Measurements from ENCODE around the gene SLC25A51. TPM values are rescaled to one million over a fixed set of nuclear protein-coding genes. Genes with fewer than 3 reads are reported as not detected.

The SLC25A51 gene
- total and polyA plus RNA-seq, 7 experiments from 2014 or later = 10.8 to 37.8 (median 23.0) TPM

GRCh38 chr9:37923796-37924427 is 20.0 kb upstream of the SLC25A51 start:
- H3K27me3 ChIP-seq (ENCODE audit: control insufficient read depth in 2 of 2, insufficient read depth in 2 of 2, low read length in 2 of 2) = no peaks in the 10 kb centered on the region
- H3K9me3 Mint-ChIP-seq = no peaks in the 10 kb centered on the region
- ATAC-seq (no peak), DNase-seq (no peak)
- no peaks in the 10 kb centered on the region for H3K4me1 ChIP-seq (ENCODE audit: control insufficient read depth in 2 of 2, insufficient read depth in 2 of 2, low read length in 2 of 2)
- ChIA-PET CTCF (no interaction called here), POLR2A (no interaction called here)
- no peak overlapping the region for H3K4me3 ChIP-seq (ENCODE audit: low read length)
- no peak overlapping the region for H3K4me3 Mint-ChIP-seq
- H3K4me1 Mint-ChIP-seq = peaks cover 0 to 3% (median 0%) of the 10 kb centered on the region in 7 donors
- H3K27me3 Mint-ChIP-seq = no peaks in the 10 kb centered on the region
- no peaks in the 10 kb centered on the region for H3K9me3 ChIP-seq (ENCODE audit: control insufficient read depth in 2 of 3, low read length in 3 of 3)
- no peak overlapping the region for H3K27ac ChIP-seq (ENCODE audit: low read depth, low read length)
- no peak overlapping the region for H3K27ac Mint-ChIP-seq
- intact Hi-C loops (cut with micrococcal nuclease) = no loop called here
- no peaks in the 10 kb centered on the region for H3K36me3 ChIP-seq (ENCODE audit: control insufficient read depth in 2 of 3, insufficient read depth in 3 of 3, low read length in 3 of 3)
- H3K36me3 Mint-ChIP-seq = no peaks in the 10 kb centered on the region

DNA sequence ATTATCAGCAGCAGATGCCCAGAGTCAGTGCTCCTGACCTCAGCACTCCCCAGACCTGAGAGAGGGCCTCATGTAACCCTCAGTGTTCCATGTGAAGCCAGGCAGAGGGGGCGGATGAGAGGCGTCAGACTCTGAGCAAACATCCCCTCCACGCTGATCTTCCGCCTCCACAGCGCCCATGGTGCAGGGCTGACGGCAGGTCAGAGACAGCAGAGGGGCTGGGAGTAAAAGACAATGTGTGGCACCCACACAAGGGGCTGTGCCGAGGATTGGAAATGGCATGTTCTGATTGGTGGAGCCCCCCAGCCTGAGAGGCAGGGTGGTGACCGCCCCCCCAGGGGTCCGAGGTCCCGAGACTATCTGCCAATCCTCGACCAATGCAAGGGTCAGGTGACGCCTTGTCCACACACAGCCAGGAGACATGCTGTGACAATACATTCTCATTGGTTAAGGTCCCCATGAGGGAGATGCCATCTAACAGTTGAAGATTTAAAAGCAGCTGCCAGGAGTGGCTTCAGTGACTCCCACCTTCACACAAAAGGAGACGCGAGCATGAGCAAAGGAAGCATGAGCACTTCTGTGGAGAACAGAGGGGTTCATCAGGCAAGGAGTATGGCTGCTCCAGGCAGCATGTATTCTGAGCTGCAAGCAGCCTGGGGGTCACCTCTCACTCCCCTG is 19.3 kb upstream of the SLC25A51 start:
- Mint-ChIP-seq H3K4me3 (no peak overlapping the region), H3K27me3 (no peaks in the 10 kb centered on the region), H3K36me3 (no peaks in the 10 kb centered on the region), H3K9me3 (no peaks in the 10 kb centered on the region), H3K4me1 (peaks cover 0 to 3% (median 0%) of the 10 kb centered on the region in 7 donors), H3K27ac (no peak overlapping the region)
- intact Hi-C loops (cut with micrococcal nuclease) = no loop called here
- CTCF ChIA-PET = no interaction called here
- H3K4me3 ChIP-seq (ENCODE audit: low read length) = no peak overlapping the region
- DNase-seq (no peak), ATAC-seq (no peak)
- POLR2A ChIA-PET = no interaction called here
- no peaks in the 10 kb centered on the region for H3K4me1 ChIP-seq (ENCODE audit: control insufficient read depth in 2 of 2, insufficient read depth in 2 of 2, low read length in 2 of 2)
- no peak overlapping the region for H3K27ac ChIP-seq (ENCODE audit: low read depth, low read length)
- H3K9me3 ChIP-seq (ENCODE audit: control insufficient read depth in 2 of 3, low read length in 3 of 3) = no peaks in the 10 kb centered on the region
- no peaks in the 10 kb centered on the region for H3K27me3 ChIP-seq (ENCODE audit: control insufficient read depth in 2 of 2, insufficient read depth in 2 of 2, low read length in 2 of 2)
- no peaks in the 10 kb centered on the region for H3K36me3 ChIP-seq (ENCODE audit: control insufficient read depth in 2 of 3, insufficient read depth in 3 of 3, low read length in 3 of 3)

GRCh38 chr9:37922363-37923117 is 18.6 kb upstream of the SLC25A51 start:
- ChIA-PET POLR2A (no interaction called here), CTCF (interaction anchor here (1.2 kb wide), 1 partner anchor 173 kb away, joined by 3 read pairs; no protein-coding TSS in a partner anchor)
- DNase-seq (no peak), ATAC-seq (no peak)
- Histone ChIP-seq H3K9me3 (ENCODE audit: control insufficient read depth in 2 of 3, low read length in 3 of 3) (no peaks in the 10 kb centered on the region), H3K27me3 (ENCODE audit: control insufficient read depth in 2 of 2, insufficient read depth in 2 of 2, low read length in 2 of 2) (no peaks in the 10 kb centered on the region), H3K4me1 (ENCODE audit: control insufficient read depth in 2 of 2, insufficient read depth in 2 of 2, low read length in 2 of 2) (no peaks in the 10 kb centered on the region), H3K4me3 (ENCODE audit: low read length) (no peak overlapping the region), H3K27ac (ENCODE audit: low read depth, low read length) (no peak overlapping the region), H3K36me3 (ENCODE audit: control insufficient read depth in 2 of 3, insufficient read depth in 3 of 3, low read length in 3 of 3) (no peaks in the 10 kb centered on the region)
- intact Hi-C loops (cut with micrococcal nuclease) = no loop called here
- Mint-ChIP-seq H3K4me3 (no peak overlapping the region), H3K4me1 (peaks cover 0 to 3% (median 0%) of the 10 kb centered on the region in 7 donors), H3K9me3 (no peaks in the 10 kb centered on the region), H3K27me3 (no peaks in the 10 kb centered on the region), H3K27ac (no peak overlapping the region), H3K36me3 (no peaks in the 10 kb centered on the region)

GRCh38 chr9:37921546-37922300 is 17.8 kb upstream of the SLC25A51 start:
- Mint-ChIP-seq H3K27ac (no peak overlapping the region), H3K36me3 (no peaks in the 10 kb centered on the region), H3K9me3 (no peaks in the 10 kb centered on the region), H3K4me1 (peaks cover 0 to 3% (median 0%) of the 10 kb centered on the region in 7 donors), H3K27me3 (no peaks in the 10 kb centered on the region), H3K4me3 (no peak overlapping the region)
- Histone ChIP-seq H3K36me3 (ENCODE audit: control insufficient read depth in 2 of 3, insufficient read depth in 3 of 3, low read length in 3 of 3) (no peaks in the 10 kb centered on the region), H3K4me1 (ENCODE audit: control insufficient read depth in 2 of 2, insufficient read depth in 2 of 2, low read length in 2 of 2) (no peaks in the 10 kb centered on the region), H3K4me3 (ENCODE audit: low read length) (no peak overlapping the region), H3K9me3 (ENCODE audit: control insufficient read depth in 2 of 3, low read length in 3 of 3) (no peaks in the 10 kb centered on the region), H3K27me3 (ENCODE audit: control insufficient read depth in 2 of 2, insufficient read depth in 2 of 2, low read length in 2 of 2) (no peaks in the 10 kb centered on the region), H3K27ac (ENCODE audit: low read depth, low read length) (no peak overlapping the region)
- POLR2A ChIA-PET = no interaction called here
- CTCF ChIA-PET = interaction anchor here (1.2 kb wide), 1 partner anchor 173 kb away, joined by 3 read pairs; no protein-coding TSS in a partner anchor
- ATAC-seq (no peak), DNase-seq (no peak)
- intact Hi-C loops (cut with micrococcal nuclease) = no loop called here

- CTCF ChIA-PET = interaction anchor here (1.2 kb wide), 1 partner anchor 172 kb away, joined by 3 read pairs; no protein-coding TSS in a partner anchor
- H3K9me3 Mint-ChIP-seq = no peaks in the 10 kb centered on the region
These were observed 17.2 kb upstream of the SLC25A51 start for GRCh38 chr9:37921168-37921510.

DNA sequence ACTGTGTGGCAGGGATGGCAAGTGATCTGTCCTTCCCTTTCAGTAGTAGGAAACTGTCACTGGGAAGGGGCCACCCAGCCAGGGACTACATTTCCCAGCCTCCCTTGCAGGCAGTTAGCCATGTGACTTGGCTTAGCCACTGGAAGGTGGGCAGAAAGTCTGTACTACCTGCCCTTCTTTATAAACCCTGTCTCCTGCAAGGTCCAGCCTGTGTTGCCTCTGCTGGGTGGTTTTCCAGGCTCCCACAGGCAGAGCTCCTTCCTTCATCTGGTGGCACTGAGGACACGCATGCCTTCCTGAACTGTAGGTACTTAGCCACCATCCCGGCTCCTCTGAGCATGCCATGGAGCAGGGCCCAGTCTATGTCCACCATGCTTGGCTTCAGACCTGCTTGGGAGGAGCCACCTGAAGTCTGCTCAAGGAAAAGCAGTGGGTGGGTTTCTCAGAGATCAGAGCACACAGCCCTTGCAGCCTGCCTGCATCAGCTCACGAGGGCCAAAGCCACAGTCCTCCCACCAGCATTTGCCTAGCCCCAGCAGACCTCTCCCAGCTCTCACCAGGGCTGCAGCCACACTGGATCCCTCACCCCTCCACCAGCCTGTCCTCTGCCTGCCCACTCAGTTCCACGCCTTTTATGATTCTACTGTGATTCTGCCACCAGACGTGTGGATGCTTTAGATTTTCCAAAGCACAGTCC is 16.7 kb upstream of the SLC25A51 start:
- H3K36me3 Mint-ChIP-seq = no peaks in the 10 kb centered on the region
- intact Hi-C loops (cut with micrococcal nuclease) = no loop called here
- H3K4me3 ChIP-seq (ENCODE audit: low read length) = no peak overlapping the region

More at GRCh38 chr9:37921168-37921510, 17.2 kb upstream of the SLC25A51 start:
- intact Hi-C loops (cut with micrococcal nuclease) = no loop called here
- no peak overlapping the region for H3K4me3 ChIP-seq (ENCODE audit: low read length)
- ATAC-seq (no peak), DNase-seq (no peak)
- Mint-ChIP-seq H3K36me3 (no peaks in the 10 kb centered on the region), H3K27me3 (no peaks in the 10 kb centered on the region), H3K27ac (peak overlapping the region in 1 of 9 donors; percentile 32), H3K4me3 (no peak overlapping the region), H3K4me1 (peaks cover 0 to 3% (median 0%) of the 10 kb centered on the region in 7 donors)
- H3K27ac ChIP-seq (ENCODE audit: low read depth, low read length) = no peak overlapping the region
- no peaks in the 10 kb centered on the region for H3K9me3 ChIP-seq (ENCODE audit: control insufficient read depth in 2 of 3, low read length in 3 of 3)
- H3K4me1 ChIP-seq (ENCODE audit: control insufficient read depth in 2 of 2, insufficient read depth in 2 of 2, low read length in 2 of 2) = no peaks in the 10 kb centered on the region
- POLR2A ChIA-PET = no interaction called here
- H3K27me3 ChIP-seq (ENCODE audit: control insufficient read depth in 2 of 2, insufficient read depth in 2 of 2, low read length in 2 of 2) = no peaks in the 10 kb centered on the region
- H3K36me3 ChIP-seq (ENCODE audit: control insufficient read depth in 2 of 3, insufficient read depth in 3 of 3, low read length in 3 of 3) = no peaks in the 10 kb centered on the region

More for the DNA sequence above, 16.7 kb upstream of the SLC25A51 start:
- H3K4me3 Mint-ChIP-seq = no peak overlapping the region
- no peaks in the 10 kb centered on the region for H3K36me3 ChIP-seq (ENCODE audit: control insufficient read depth in 2 of 3, insufficient read depth in 3 of 3, low read length in 3 of 3)
- H3K9me3 ChIP-seq (ENCODE audit: control insufficient read depth in 2 of 3, low read length in 3 of 3) = no peaks in the 10 kb centered on the region
- H3K4me1 Mint-ChIP-seq = peaks cover 0 to 3% (median 0%) of the 10 kb centered on the region in 7 donors
- ChIA-PET POLR2A (no interaction called here), CTCF (no interaction called here)
- DNase-seq = no peak
- H3K27me3 Mint-ChIP-seq = no peaks in the 10 kb centered on the region
- no peak overlapping the region for H3K27ac Mint-ChIP-seq
- H3K9me3 Mint-ChIP-seq = no peaks in the 10 kb centered on the region
- H3K4me1 ChIP-seq (ENCODE audit: control insufficient read depth in 2 of 2, insufficient read depth in 2 of 2, low read length in 2 of 2) = no peaks in the 10 kb centered on the region
- H3K27ac ChIP-seq (ENCODE audit: low read depth, low read length) = no peak overlapping the region
- peak; percentile 24 for ATAC-seq
- H3K27me3 ChIP-seq (ENCODE audit: control insufficient read depth in 2 of 2, insufficient read depth in 2 of 2, low read length in 2 of 2) = no peaks in the 10 kb centered on the region
